IMR-90 (cell line): Measurements from ENCODE around the gene P2RX3. TPM values are rescaled to one million over a fixed set of nuclear protein-coding genes. Genes with fewer than 3 reads are reported as not detected.

Experiments used
- ATAC-seq: fragments of 200-7000 bp; cut with Tn5 transposase; 2 replicates; pipeline ENCODE4 v1.9.1; 2020; ENCODE audit warnings: low read depth, mild to moderate bottlenecking, moderate library complexity
- BruUV-seq: library from RNA; stranded (reverse); fragments of 400-500 nt; replicated peaks from 2 replicates; lab custom pipeline; 2021; lab: Mats Ljungman, UMichigan
- CTCF ChIA-PET: fragments of 300-600 bp; formaldehyde crosslinking; extraction: SDS; loops from one replicate; lab custom pipeline; 2021; ENCODE audit warnings: antibody characterized with exemption; lab: Yijun Ruan, JAX
- POLR2A ChIA-PET: fragments of 300-600 bp; sonication (Branson Sonifier 250); formaldehyde crosslinking; loops from one replicate; lab custom pipeline; 2022; ENCODE audit warnings: antibody characterized with exemption; ENCODE audit not compliant: unreplicated experiment; lab: Charles Lee
- DNase-seq: peaks from one replicate; pipeline ENCODE4 v3.0.0; 2013
- H2AFZ ChIP-seq: replicated peaks from 2 replicates; pipeline ENCODE3; 2013; ENCODE audit warnings: low read length, mild to moderate bottlenecking; ENCODE audit not compliant: poor library complexity
- H2AK5ac ChIP-seq: 2 replicates; pipeline ENCODE4 v1.6.1; 2013; ENCODE audit warnings: low read depth, low read length, inconsistent platforms
- H2AK9ac ChIP-seq: replicated peaks from 2 replicates; pipeline ENCODE3; 2013; ENCODE audit warnings: mild to moderate bottlenecking, low read depth, low read length, moderate library complexity; ENCODE audit not compliant: poor library complexity
- H2BK120ac ChIP-seq: 2 replicates; pipeline ENCODE4 v1.6.1; 2013; ENCODE audit warnings: low read depth, low read length, inconsistent platforms
- H2BK15ac ChIP-seq: 3 replicates; pipeline ENCODE4 v1.6.1; 2013; ENCODE audit warnings: low read depth, low read length, inconsistent platforms
- H2BK20ac ChIP-seq: 2 replicates; pipeline ENCODE4 v1.6.1; 2013; ENCODE audit warnings: low read depth, mild to moderate bottlenecking, inconsistent platforms, low read length, moderate library complexity
- H2BK5ac ChIP-seq: 2 replicates; pipeline ENCODE4 v1.6.1; 2013; ENCODE audit warnings: mild to moderate bottlenecking, low read depth, low read length, inconsistent platforms; ENCODE audit not compliant: poor library complexity, severe bottlenecking
- H3K14ac ChIP-seq: replicated peaks from 2 replicates; pipeline ENCODE4 v1.6.1; 2013; ENCODE audit warnings: low read depth, low read length, inconsistent platforms
- H3K18ac ChIP-seq: 2 replicates; pipeline ENCODE4 v1.6.1; 2013; ENCODE audit warnings: low read depth, low read length, control low read depth
- H3K23ac ChIP-seq: 2 replicates; pipeline ENCODE4 v1.6.1; 2013; ENCODE audit warnings: low read depth, low read length, inconsistent platforms
- H3K27ac ChIP-seq: 2 replicates; pipeline ENCODE4 v1.5.1; 2013; ENCODE audit warnings: mild to moderate bottlenecking, control low read depth, low read length; ENCODE audit not compliant: insufficient read depth
- H3K27me3 ChIP-seq: 2 replicates; pipeline ENCODE4 v1.6.1; 2013; ENCODE audit warnings: low read length; ENCODE audit not compliant: control insufficient read depth, insufficient read depth
- H3K36me3 ChIP-seq: 2 replicates; pipeline ENCODE4 v1.6.1; 2013; ENCODE audit warnings: low read length, mixed read lengths; ENCODE audit not compliant: control insufficient read depth, insufficient read depth
- H3K4ac ChIP-seq: 2 replicates; pipeline ENCODE4 v1.6.1; 2013; ENCODE audit warnings: low read depth, low read length, inconsistent platforms
- H3K4me1 ChIP-seq: 2 replicates; pipeline ENCODE4 v1.6.1; 2013; ENCODE audit warnings: low read length, mixed read lengths; ENCODE audit not compliant: control insufficient read depth, insufficient read depth
- H3K4me2 ChIP-seq: 2 replicates; pipeline ENCODE4 v1.6.1; 2013; ENCODE audit warnings: low read depth, mild to moderate bottlenecking, control low read depth, low read length, moderate library complexity
- H3K4me3 ChIP-seq: 2 replicates; pipeline ENCODE4 v1.5.1; 2013; ENCODE audit warnings: low read depth, mild to moderate bottlenecking, control low read depth, low read length, moderate library complexity; ENCODE audit not compliant: insufficient read depth
- H3K56ac ChIP-seq: 2 replicates; pipeline ENCODE4 v1.6.1; 2013; ENCODE audit warnings: low read length, inconsistent platforms; ENCODE audit not compliant: insufficient read depth; ENCODE audit errors: extremely low read depth
- H3K79me1 ChIP-seq, 2 experiments: 2 replicates each; pipeline ENCODE4 v1.6.1; 2013; ENCODE audit warnings: low read length in 2 of 2, inconsistent platforms in 1 of 2, low read depth in 1 of 2
- H3K9ac ChIP-seq: 2 replicates; pipeline ENCODE4 v1.6.1; 2013; ENCODE audit warnings: low read depth, low read length, control low read depth
- H3K9me1 ChIP-seq: 2 replicates; pipeline ENCODE4 v1.6.1; 2013; ENCODE audit warnings: low read length, inconsistent platforms; ENCODE audit not compliant: insufficient read depth
- H3K9me3 ChIP-seq: 2 replicates; pipeline ENCODE4 v1.6.1; 2013; ENCODE audit warnings: low read length; ENCODE audit not compliant: control insufficient read depth, insufficient read depth
- H4K20me1 ChIP-seq: 2 replicates; pipeline ENCODE4 v1.6.1; 2013; ENCODE audit warnings: low read length, inconsistent platforms; ENCODE audit not compliant: insufficient read depth
- H4K5ac ChIP-seq: 2 replicates; pipeline ENCODE4 v1.6.1; 2013; ENCODE audit warnings: mild to moderate bottlenecking, low read depth, low read length, control low read depth
- H4K8ac ChIP-seq, 2 experiments: 2 replicates each; pipeline ENCODE4 v1.6.1; 2013; ENCODE audit warnings: low read depth in 2 of 2, low read length in 2 of 2, control low read depth in 1 of 2, inconsistent platforms in 1 of 2
- H4K91ac ChIP-seq: 2 replicates; pipeline ENCODE4 v1.6.1; 2013; ENCODE audit warnings: low read depth, low read length, inconsistent platforms; ENCODE audit not compliant: insufficient read depth
- CTCF ChIP-seq: conservative IDR thresholded peaks from 2 replicates; pipeline ENCODE4 v1.5.1; 2012; ENCODE audit warnings: mild to moderate bottlenecking, low read depth, low read length, improper control_type of control experiment
- FOS ChIP-seq: fragments of 150-350 bp; IDR thresholded peaks from 2 replicates; pipeline ENCODE4 v1.6.1; 2016; ENCODE audit warnings: low read depth, low read length
- MXI1 ChIP-seq: IDR thresholded peaks from 2 replicates; pipeline ENCODE4 v1.6.1; 2012; ENCODE audit warnings: low read depth, mild to moderate bottlenecking, low read length, moderate library complexity, borderline replicate concordance
- POLR2A ChIP-seq: IDR thresholded peaks from 2 replicates; pipeline ENCODE4 v1.6.1; 2012; ENCODE audit warnings: mild to moderate bottlenecking, low read depth, low read length
- USF2 ChIP-seq: fragments of 150-350 bp; IDR thresholded peaks from 2 replicates; pipeline ENCODE4 v1.6.1; 2017; ENCODE audit warnings: mild to moderate bottlenecking, antibody characterized with exemption, low read length, low read depth
- WGBS, 2 experiments: methylation state at CpG; one replicate each; pipeline versions ENCODE4 v1.1.5 to v1.1.7; 2013; ENCODE audit warnings: missing lambda C conversion rate in 2 of 2; ENCODE audit not compliant: insufficient read length in 1 of 2; ENCODE audit errors: extremely low coverage in 2 of 2; 5-methylcytosine and 5-hydroxymethylcytosine counted together
- dilution Hi-C: fragments of 300-500 bp; cut with HindIII; formaldehyde crosslinking; loops from one replicate; pipeline ENCODE4 v1.14.3; 2018; ENCODE audit warnings: low sequenced_read_pairs; ENCODE audit not compliant: unreplicated experiment
- in situ Hi-C: fragments of 300-500 bp; cut with MboI; formaldehyde crosslinking; loops from 3 replicates; pipeline ENCODE4 v1.14.3; 2019; ENCODE audit warnings: low sequenced_read_pairs, inconsistent platforms, mixed read lengths
- intact Hi-C: fragments of 100-400 bp; cut with micrococcal nuclease; formaldehyde crosslinking; loops from 2 replicates; pipeline ENCODE4 v1.10.0; 2022
- polyA plus RNA-seq, 3 experiments: library from polyadenylated mRNA; depleted of rRNA; stranded (reverse); fragments of >200 nt; gene quantifications; 2 replicates each; pipeline ENCODE4 v1.2.3, GENCODE V29; 2012; ENCODE audit warnings: low replicate concordance in 1 of 3
- total RNA-seq: library from RNA; depleted of rRNA; stranded (reverse); fragments of >200 nt; gene quantifications from 2 replicates; pipeline ENCODE4 v1.2.3, GENCODE V29; 2012

The P2RX3 gene
- total and polyA plus RNA-seq, 2 of the 4 experiments (the other 2 are of a cell fraction), result not detected

- Histone ChIP-seq H3K36me3 (peaks cover 13% of the 10 kb centered on the region), H3K4me1 (no peaks in the 10 kb centered on the region), H3K4me3 (no peak overlapping the region), H4K20me1 (no peaks in the 10 kb centered on the region), H3K27me3 (peaks cover 18% of the 10 kb centered on the region), H3K18ac (no peak overlapping the region), H2BK5ac (no peak overlapping the region), H3K14ac (no peak overlapping the region), H2BK20ac (no peak overlapping the region), H3K79me1 (no peaks in the 10 kb centered on the region), H3K27ac (no peak overlapping the region), H2BK120ac (no peak overlapping the region), H3K9me1 (no peaks in the 10 kb centered on the region), H4K8ac (no peak overlapping the region), H3K9me3 (no peaks in the 10 kb centered on the region), H3K4me2 (no peak overlapping the region), H2AK5ac (no peak overlapping the region), H2BK15ac (no peak overlapping the region), H3K56ac (no peak overlapping the region), H3K4ac (no peak overlapping the region), H4K5ac (no peak overlapping the region), H2AK9ac (no peak overlapping the region), H3K9ac (no peak overlapping the region), H4K91ac (no peak overlapping the region), H3K23ac (no peak overlapping the region), H2AFZ (no peak overlapping the region)
- in situ Hi-C loops (no loop called here), intact Hi-C loops (no loop called here), dilution Hi-C loops (no loop called here)
- WGBS, 2 experiments, result no CpG with 5 or more reads among the region's 2 CpGs
- BruUV-seq, result no TSS peak
- ChIA-PET CTCF (no interaction called here), POLR2A (no interaction called here)
- DNase-seq (no peak), ATAC-seq (no peak)
- TF ChIP-seq CTCF (no peak), POLR2A (no peak), USF2 (no peak), FOS (no peak), MXI1 (no peak)
These were observed 65.6 kb downstream of the P2RX3 start for GRCh38 chr11:57403802-57404147.
